HG02798 (cell line): Measurements from ENCODE around the gene ZKSCAN1.
"Not testable (repeated sequence)": the region's sequence is repeated elsewhere in the genome, so short reads cannot be mapped to it uniquely, and the experiment has no call there.

Experiments
- ATAC-seq: cut with Tn5 transposase; IDR thresholded peaks from one replicate; pipeline ENCODE4 v1.9.1; 2021; ENCODE audit warnings: mild to moderate bottlenecking; ENCODE audit not compliant: unreplicated experiment, poor library complexity

Gene ZKSCAN1

DNA sequence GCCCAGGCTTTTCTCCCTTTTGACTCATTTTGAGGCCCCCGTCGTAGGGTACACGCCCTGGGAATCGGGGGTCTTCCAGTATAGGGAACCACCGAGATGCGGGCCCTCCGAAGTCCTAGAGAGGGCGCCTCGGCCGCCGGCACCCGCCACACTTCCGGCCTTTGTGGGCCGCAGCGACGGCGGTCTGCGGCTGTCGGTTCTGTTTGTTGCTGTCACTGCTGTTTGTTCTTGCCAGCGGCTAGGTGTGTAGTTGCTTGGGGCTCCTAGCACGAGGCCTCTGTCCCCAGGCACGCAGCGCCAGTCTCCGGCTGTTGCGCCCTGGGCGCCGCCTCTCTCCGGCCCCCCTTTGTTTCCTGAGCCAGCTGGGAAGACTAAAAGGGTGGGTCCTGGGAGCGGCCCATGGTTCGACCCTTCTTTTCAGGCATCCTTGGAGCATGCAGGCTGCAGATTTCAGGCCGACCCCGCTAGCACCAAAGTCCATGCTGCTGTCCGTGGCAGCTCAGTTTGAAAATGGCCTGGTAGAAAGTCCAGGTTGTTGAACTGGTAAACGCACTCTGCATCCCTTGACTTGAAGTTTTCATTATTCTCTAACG lies 17.8 kb upstream of the ZKSCAN1 start:
- ATAC-seq, result peak; percentile 64

DNA sequence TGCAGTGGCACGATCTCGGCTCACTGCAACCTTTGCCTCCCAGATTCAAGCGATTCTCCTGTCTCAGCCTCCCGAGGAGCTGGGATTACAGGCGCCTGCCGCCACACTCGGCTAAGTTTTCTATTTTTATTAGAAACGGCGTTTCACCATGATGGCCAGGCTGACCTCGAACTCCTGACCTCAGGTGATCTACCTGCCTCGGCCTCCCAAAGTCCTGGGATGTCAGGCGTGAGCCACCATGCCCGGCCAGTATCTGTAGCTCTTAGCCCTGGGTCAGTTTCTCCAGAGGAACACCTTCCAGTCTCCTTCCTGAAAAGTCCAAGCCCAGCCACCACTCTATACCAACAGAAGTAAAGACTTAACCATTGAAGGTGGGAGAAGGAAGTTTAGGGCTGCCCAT lies 15.2 kb upstream of the ZKSCAN1 start:
- no peak for ATAC-seq

DNA sequence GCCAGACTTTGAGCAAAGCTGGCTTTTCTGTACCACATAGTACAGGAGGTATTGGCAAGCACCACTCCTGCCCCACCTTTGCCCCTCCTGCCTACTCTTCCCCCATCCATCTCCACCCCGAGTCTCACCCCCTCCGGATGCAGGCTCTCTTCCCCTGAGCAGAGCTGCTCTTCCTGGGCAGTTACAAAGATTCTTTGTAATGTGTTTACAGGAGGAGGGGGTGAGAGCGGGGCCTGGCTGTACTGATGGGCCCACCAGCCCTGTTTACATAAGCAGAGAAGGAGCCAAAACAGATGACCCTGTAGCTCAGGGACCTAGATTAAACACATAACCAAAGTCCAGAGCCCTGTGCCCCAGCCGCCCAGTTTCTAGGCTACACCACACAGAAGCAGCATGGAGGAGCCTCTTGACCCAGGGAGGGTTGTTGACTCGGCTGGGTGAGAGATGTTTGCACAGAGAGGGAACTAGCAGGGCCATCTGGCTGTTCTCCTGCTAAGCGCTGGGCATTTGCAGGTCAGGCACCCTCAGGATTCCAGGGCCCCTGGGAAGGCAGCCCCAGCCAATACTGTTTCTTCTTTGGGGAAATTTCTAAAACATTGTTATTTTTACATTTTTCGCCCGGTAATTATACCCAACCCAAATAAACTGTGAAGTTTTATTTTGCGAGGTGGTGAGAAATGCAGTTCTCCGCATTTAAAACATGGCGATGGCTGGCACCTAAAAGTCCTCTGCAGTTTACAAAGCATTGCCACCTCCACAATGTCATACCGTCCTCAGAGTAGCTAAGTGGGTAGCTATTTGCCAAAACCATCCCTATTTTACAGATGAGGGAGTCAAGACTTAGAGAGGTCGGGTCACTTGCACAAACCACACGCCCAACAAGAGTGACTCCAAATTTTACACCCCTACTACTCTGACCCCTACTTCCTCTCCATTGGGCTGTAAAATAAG lies 11.4 kb upstream of the ZKSCAN1 start:
- no peak for ATAC-seq

- ATAC-seq, result no peak
Measured at GRCh38 chr7:100007887-100008286, 7.5 kb upstream of the ZKSCAN1 start.

DNA sequence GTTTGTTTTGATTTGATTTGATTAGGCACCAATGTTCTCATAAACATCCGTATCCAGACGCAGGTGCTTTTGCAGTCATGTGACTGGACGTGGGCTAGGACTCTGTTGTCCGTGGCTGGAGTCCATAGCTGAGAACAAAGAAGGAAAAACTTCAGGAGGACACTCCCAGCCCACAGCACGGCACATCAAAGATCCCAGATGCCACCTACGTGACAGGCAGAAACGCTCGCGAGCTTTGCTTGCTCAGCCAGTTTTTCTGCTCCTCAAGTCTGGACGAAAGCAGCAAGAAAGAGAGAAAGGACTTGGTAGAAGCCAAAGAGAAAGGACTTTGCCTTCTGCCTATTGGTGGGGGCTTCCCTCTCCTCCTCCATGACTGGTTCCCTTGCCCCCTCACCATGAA lies 6.9 kb upstream of the ZKSCAN1 start:
- no peak for ATAC-seq

DNA sequence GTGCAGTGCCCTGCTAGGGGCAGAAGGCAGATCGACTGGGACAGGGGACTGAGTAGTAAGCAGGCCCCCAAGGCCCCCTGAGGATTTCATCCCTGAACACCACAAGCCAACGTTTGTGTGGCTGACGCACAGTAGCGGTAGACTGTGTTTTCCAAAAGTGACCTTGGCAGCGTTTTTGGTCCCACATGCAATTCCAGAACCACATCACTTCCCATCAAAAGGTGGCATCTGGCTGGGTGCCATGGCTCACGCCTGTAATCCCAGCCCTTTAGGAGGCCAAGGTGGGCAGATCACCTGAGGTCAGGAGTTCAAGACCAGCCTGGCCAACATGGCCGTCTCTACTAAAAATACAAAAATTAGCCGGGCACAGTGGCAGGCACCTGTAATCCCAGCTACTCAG lies 5.4 kb upstream of the ZKSCAN1 start:
- not testable (repeated sequence) for ATAC-seq

GRCh38 chr7:100010901-100011300 lies 4.5 kb upstream of the ZKSCAN1 start:
- no peak for ATAC-seq

DNA sequence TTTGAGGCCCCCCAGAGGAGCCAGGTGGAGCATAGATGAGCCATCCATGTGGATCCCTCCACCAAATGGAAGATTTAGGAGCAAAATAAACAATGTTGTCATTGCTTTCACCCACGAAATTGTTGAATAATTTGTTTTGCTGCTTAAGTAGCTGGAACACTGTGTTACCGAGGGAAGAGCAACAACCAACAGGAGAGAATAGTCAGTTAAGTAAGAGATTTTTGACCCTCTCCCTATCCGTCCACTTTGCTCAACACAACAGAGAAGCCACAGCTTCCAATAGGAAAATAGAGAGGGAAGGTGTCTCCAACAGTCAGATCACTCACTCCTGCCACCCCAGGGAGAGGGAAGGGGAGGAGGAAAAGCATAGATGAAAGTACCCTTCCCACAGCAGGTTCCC lies 3.9 kb upstream of the ZKSCAN1 start:
- no peak for ATAC-seq

DNA sequence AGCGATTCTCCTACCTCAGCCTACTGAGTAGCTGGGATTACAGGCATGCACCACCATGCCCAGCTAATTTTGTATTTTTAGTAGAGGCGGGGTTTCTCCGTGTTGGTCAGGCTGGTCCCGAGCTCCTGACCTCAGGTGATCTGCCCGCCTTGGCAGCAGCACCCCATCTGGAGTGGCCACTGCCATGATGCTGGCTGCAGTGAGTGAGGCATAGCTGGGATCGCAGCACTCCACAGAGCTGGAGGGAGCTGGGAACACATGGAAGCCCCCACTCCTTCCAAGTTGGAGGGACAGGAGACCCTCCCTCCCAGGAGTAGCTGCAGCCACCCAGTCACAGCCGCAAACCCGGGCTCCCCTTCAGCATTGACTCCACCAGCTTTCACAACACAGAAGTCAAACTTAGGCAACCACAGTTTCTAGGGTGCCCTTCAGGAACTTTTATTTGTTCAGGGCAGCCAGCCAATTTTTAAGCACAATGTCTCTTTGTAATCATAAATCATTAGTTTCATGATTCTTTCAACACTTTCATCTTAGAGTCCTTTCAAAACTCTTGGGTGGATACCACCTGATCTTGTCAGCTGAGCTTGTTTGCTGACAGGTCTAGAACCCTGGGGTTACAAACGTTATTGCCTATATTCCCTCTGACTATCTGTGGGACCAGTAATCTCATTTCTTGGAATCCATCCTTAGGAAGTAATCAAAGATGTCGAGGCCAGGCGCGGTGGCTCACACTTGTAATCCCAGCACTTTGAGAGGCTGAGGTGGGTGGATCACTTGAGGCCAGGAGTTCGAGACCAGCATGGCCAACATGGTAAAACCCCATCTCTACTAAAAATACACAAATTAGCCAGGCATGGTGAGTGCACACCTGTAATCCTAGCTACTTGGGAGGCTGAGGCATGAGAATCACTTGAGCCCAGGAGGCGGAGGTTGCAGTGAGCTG lies 2.7 kb upstream of the ZKSCAN1 start:
- not testable (repeated sequence) for ATAC-seq

DNA sequence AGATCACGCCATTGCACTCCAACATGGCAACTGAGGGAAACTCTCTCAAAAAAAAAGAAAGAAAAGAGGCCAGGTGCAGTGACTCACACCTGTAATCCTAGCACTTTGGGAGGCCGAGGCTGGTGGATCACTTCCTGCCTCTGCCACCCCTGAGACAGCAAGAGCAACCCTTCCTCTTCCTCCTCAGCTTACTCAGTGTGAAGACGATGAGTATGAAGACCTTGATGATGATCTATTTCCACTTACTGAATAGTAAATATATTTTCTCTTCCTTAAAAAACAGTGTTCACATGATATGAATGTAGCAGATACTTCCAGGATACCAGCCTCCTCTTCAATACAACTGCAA lies 2.1 kb upstream of the ZKSCAN1 start:
- ATAC-seq, result no peak

DNA sequence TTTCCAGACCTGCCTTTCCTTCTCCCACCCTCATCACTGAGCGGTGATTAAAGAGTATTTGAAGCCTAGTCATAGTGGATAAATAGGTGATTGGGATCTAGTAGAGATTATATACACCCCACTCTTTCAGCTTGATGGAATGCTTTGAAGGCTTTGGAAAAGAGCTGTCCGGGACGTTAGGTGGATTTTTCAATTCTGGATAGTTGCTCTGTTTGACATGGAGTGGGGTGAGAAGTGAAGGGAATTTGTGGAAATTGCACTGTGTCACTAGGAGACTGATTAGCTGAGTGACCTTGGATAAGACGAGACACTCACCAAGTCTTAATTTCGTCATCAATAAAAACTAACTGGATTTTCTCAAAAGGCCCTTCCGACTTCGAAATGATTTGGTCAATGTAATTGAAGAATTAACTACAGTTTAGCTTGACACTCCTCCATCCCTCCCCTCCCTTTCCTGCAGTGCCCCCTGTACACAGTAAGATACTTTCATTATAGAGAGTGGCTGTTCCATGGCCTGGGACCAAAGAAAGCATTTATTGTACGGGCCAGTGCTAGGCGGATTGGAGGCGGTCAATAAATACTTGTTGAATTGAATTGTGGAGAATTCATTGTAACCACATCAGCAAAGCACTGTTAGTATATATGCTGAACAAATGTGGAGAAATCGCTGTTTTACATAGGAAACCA lies 962 bp downstream of the ZKSCAN1 start:
- ATAC-seq, result no peak

- ATAC-seq, result no peak
Measured at GRCh38 chr7:100017300-100017699, 1.9 kb downstream of the ZKSCAN1 start.

DNA sequence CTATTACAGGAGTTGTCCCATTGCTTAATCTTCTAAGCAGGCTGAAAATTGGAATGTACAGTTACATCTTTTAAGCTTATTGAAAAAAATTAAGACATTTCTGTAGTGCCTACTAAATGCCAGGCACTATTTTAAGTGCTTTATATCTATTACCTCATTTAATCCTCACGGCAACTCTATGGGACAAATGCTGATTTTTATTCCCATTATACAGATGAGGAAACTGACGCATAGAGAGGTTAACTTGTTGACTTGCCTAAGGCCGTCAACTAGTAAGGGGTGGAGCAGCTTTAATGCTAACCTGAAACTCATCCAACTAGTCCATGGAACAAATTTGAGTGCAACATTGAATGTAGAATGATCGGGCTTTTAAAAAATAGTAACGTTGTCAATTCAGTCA lies 2.5 kb downstream of the ZKSCAN1 start:
- no peak for ATAC-seq

GRCh38 chr7:100019908-100020307 lies 4.5 kb downstream of the ZKSCAN1 start:
- no peak for ATAC-seq

- no peak for ATAC-seq
Measured at GRCh38 chr7:100021297-100021696, 5.9 kb downstream of the ZKSCAN1 start.

GRCh38 chr7:100022621-100023020 lies 7.2 kb downstream of the ZKSCAN1 start:
- no peak for ATAC-seq

DNA sequence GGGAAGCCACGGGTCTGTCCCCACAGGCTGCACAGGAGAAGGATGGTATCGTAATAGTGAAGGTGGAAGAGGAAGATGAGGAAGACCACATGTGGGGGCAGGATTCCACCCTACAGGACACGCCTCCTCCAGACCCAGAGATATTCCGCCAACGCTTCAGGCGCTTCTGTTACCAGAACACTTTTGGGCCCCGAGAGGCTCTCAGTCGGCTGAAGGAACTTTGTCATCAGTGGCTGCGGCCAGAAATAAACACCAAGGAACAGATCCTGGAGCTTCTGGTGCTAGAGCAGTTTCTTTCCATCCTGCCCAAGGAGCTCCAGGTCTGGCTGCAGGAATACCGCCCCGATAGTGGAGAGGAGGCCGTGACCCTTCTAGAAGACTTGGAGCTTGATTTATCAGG lies 8.1 kb downstream of the ZKSCAN1 start:
- ATAC-seq, result no peak

DNA sequence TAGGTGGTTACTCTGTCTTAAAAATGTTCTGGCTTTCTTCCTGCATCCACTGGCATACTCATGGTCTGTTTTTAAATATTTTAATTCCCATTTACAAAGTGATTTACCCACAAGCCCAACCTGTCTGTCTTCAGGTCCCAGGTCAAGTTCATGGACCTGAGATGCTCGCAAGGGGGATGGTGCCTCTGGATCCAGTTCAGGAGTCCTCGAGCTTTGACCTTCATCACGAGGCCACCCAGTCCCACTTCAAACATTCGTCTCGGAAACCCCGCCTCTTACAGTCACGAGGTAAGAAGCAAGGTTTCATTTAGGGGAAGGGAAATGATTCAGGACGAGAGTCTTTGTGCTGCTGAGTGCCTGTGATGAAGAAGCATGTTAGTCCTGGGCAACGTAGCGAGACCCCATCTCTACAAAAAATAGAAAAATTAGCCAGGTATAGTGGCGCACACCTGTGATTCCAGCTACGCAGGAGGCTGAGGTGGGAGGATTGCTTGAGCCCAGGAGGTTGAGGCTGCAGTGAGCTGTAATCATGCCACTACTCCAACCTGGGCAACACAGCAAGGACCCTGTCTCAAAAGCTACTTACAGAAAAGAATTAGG lies 8.7 kb downstream of the ZKSCAN1 start:
- ATAC-seq, result no peak

DNA sequence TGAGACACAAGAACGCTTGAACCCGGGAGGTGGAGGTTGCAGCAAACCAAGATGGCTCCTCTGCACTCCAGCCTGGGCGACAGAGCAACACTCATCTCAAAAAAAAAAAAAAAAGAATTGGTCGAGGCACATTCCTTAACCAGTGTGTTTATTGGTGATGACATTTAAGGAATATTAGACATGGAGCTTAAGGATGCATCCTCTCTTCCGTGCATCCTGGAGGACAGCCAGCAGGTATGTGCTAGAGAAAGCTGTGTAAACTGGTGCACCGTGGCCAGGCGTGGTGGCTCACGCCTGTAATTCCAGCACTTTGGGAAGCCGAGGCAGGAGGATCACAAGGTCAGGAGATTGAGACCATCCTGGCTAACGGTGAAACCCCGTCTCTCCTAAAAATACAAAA lies 11.8 kb downstream of the ZKSCAN1 start:
- no peak for ATAC-seq

GRCh38 chr7:100029596-100029995 lies 14.2 kb downstream of the ZKSCAN1 start:
- no peak for ATAC-seq
